HepG2 (cell line): ENCODE results near the gene RRAS. TPM values are rescaled to one million over a fixed set of nuclear protein-coding genes. Genes with fewer than 3 reads are reported as not detected.

Experiments
- BCL6 ChIP-seq: IDR thresholded peaks from 2 replicates; pipeline ENCODE4 v1.6.1; 2016; ENCODE audit warnings: missing genetic modification reagents, missing compliant biosample characterization
- CEBPB ChIP-seq: IDR thresholded peaks from 2 replicates; pipeline ENCODE4 v1.6.1; 2011; ENCODE audit warnings: low read depth, low read length, improper control_type of control experiment, borderline replicate concordance
- FLYWCH1 ChIP-seq: sonication (generic); formaldehyde crosslinking; IDR thresholded peaks from 2 replicates; pipeline ENCODE4 v1.8.1; 2023; ENCODE audit warnings: mild to moderate bottlenecking, missing genetic modification reagents
- FOXK1 ChIP-seq: sonication (generic); formaldehyde crosslinking; IDR thresholded peaks from 2 replicates; pipeline ENCODE4 v1.4.0; 2020; ENCODE audit warnings: low read depth, missing genetic modification reagents, borderline replicate concordance
- HOMEZ ChIP-seq: IDR thresholded peaks from 2 replicates; pipeline ENCODE4 v1.6.1; 2016; ENCODE audit warnings: low read depth
- KAT8 ChIP-seq: IDR thresholded peaks from 2 replicates; pipeline ENCODE4 v1.6.1; 2016; ENCODE audit warnings: missing genetic modification reagents, missing compliant biosample characterization
- MTA1 ChIP-seq: sonication (generic); formaldehyde crosslinking; IDR thresholded peaks from 2 replicates; pipeline ENCODE4 v1.4.0; 2020; ENCODE audit warnings: missing genetic modification reagents, mild to moderate bottlenecking, borderline replicate concordance
- NONO ChIP-seq, 2 experiments: fragments of 450-650 bp in 1 of 2; sonication (generic) in 1 of 2; formaldehyde crosslinking in 1 of 2; IDR thresholded peaks in 1 of 2; conservative IDR thresholded peaks in 1 of 2; 2 replicates each; pipeline versions ENCODE4 v1.6.1 to v1.8.0; 2017 to 2022; ENCODE audit warnings: mild to moderate bottlenecking in 1 of 2, missing genetic modification reagents in 1 of 2, moderate library complexity in 1 of 2
- PAX8 ChIP-seq: sonication (generic); formaldehyde crosslinking; IDR thresholded peaks from 2 replicates; pipeline ENCODE4 v1.8.0; 2022; ENCODE audit warnings: mild to moderate bottlenecking, missing genetic modification reagents, borderline replicate concordance
- SALL2 ChIP-seq: sonication (generic); formaldehyde crosslinking; IDR thresholded peaks from 2 replicates; pipeline ENCODE4 v1.8.1; 2023; ENCODE audit warnings: mild to moderate bottlenecking, missing genetic modification reagents, inconsistent platforms
- SMAD9 ChIP-seq: sonication (generic); formaldehyde crosslinking; IDR thresholded peaks from 2 replicates; pipeline ENCODE4 v1.5.1; 2020; ENCODE audit warnings: mild to moderate bottlenecking, missing genetic modification reagents
- STAT5B ChIP-seq: sonication (generic); formaldehyde crosslinking; IDR thresholded peaks from 2 replicates; pipeline ENCODE4 v1.4.0; 2020; ENCODE audit warnings: missing genetic modification reagents
- YEATS4 ChIP-seq: sonication (generic); formaldehyde crosslinking; IDR thresholded peaks from 2 replicates; pipeline ENCODE4 v1.4.0; 2020; ENCODE audit warnings: missing genetic modification reagents, borderline replicate concordance
- ZNF256 ChIP-seq: sonication (generic); formaldehyde crosslinking; conservative IDR thresholded peaks from 2 replicates; pipeline ENCODE4 v1.4.0; 2020; ENCODE audit warnings: missing genetic modification reagents
- ZNF30 ChIP-seq: sonication (generic); formaldehyde crosslinking; IDR thresholded peaks from 2 replicates; pipeline ENCODE4 v1.5.0; 2020; ENCODE audit warnings: mild to moderate bottlenecking, missing genetic modification reagents
- ZNF333 ChIP-seq: sonication (generic); formaldehyde crosslinking; IDR thresholded peaks from 2 replicates; pipeline ENCODE4 v1.4.0; 2020; ENCODE audit warnings: mild to moderate bottlenecking, missing genetic modification reagents, borderline replicate concordance
- ZNF431 ChIP-seq: sonication (generic); formaldehyde crosslinking; IDR thresholded peaks from 2 replicates; pipeline ENCODE4 v1.9.0; 2022; ENCODE audit warnings: missing genetic modification reagents, low read depth, mild to moderate bottlenecking, borderline replicate concordance
- ZNF644 ChIP-seq: IDR thresholded peaks from 2 replicates; pipeline ENCODE4 v1.6.1; 2016; ENCODE audit warnings: low read depth
- ZNF747 ChIP-seq: sonication (generic); formaldehyde crosslinking; IDR thresholded peaks from 2 replicates; pipeline ENCODE4 v1.8.1; 2023; ENCODE audit warnings: missing genetic modification reagents, mild to moderate bottlenecking, borderline replicate concordance
- ZNF776 ChIP-seq: sonication (generic); formaldehyde crosslinking; IDR thresholded peaks from 2 replicates; pipeline ENCODE4 v1.4.0; 2020; ENCODE audit warnings: mild to moderate bottlenecking, missing genetic modification reagents
- ZSCAN12 ChIP-seq: sonication (generic); formaldehyde crosslinking; IDR thresholded peaks from 2 replicates; pipeline ENCODE4 v1.9.0; 2021; ENCODE audit warnings: mild to moderate bottlenecking, missing genetic modification reagents
- polyA plus RNA-seq, 8 experiments: library from polyadenylated mRNA; depleted of rRNA in 3 of 8; stranded (reverse) in 7 of 8; unstranded in 1 of 8; fragments of >200 nt; fragmentation: Illumina TruSeq in 4 of 8; extraction: Trizol in 4 of 8; gene quantifications; 2 replicates each; pipeline versions ENCODE4 v1.2.1 to v1.2.3, GENCODE V29; 2011 to 2016; ENCODE audit warnings: low read depth in 4 of 8, missing spikeins in 1 of 8, mixed read lengths in 1 of 8; ENCODE audit not compliant: insufficient read depth in 1 of 8
- total RNA-seq, 5 experiments: library from RNA; depleted of rRNA; stranded (reverse); fragments of >200 nt; fragmentation: Illumina TruSeq; extraction: Trizol; gene quantifications; 2 replicates each; pipeline ENCODE4 v1.2.3, GENCODE V29; 2016; ENCODE audit warnings: low read depth in 1 of 5
- TF ChIP-seq, protein P1 (sequence below): sonication (generic); formaldehyde crosslinking; IDR thresholded peaks from 2 replicates; pipeline ENCODE4 v1.5.1; 2020; ENCODE audit warnings: mild to moderate bottlenecking, missing genetic modification reagents
- TF ChIP-seq, protein P2 (sequence below): sonication (generic); formaldehyde crosslinking; IDR thresholded peaks from 2 replicates; pipeline ENCODE4 v1.5.0; 2020; ENCODE audit warnings: mild to moderate bottlenecking, missing genetic modification reagents, borderline replicate concordance

Gene RRAS
- total and polyA plus RNA-seq, 2 of the 13 experiments (the other 11 are each of a cell fraction or from before 2014, with no cell fraction given): 1.5 to 12.0 TPM

GRCh38 chr19:49641688-49642491, 1.9 kb upstream of the RRAS start, which contains the start of gene SCAF1 (continued):
- TF ChIP-seq ZNF30 (CRISPR knock-in tag) (no peak; the same call in 1 of the 2 replicates), ZSCAN12 (no peak), ZNF431 (CRISPR knock-in tag) (no peak), ZNF333 (CRISPR knock-in tag) (0 out of 2 replicates have a peak, but pooled peaks have one; percentile 28), MTA1 (CRISPR knock-in tag) (no peak), STAT5B (CRISPR knock-in tag) (no peak), BCL6 (CRISPR knock-in tag) (peak; percentile 48; the same call in 1 of the 2 replicates), NONO (IDR thresholded peaks at IDR 0.05) (no peak), NONO (CRISPR knock-in tag; conservative IDR thresholded peaks at IDR 0.05) (peak; percentile 92), PAX8 (CRISPR knock-in tag) (0 out of 2 replicates have a peak, but pooled peaks have one; percentile 18), ZNF256 (CRISPR knock-in tag) (no peak), ZNF747 (CRISPR knock-in tag) (peak; percentile 75), YEATS4 (CRISPR knock-in tag) (no peak), FOXK1 (peak; percentile 84), HOMEZ (no peak), FLYWCH1 (no peak), CEBPB (peak; percentile 85), SMAD9 (CRISPR knock-in tag) (no peak), SALL2 (CRISPR knock-in tag) (peak; percentile 85), KAT8 (CRISPR knock-in tag) (peak; percentile 81; the same call in 1 of the 2 replicates), ZNF644 (CRISPR knock-in tag) (no peak), ZNF776 (CRISPR knock-in tag) (no peak; the same call in 1 of the 2 replicates)
- TF ChIP-seq, protein P1, sequence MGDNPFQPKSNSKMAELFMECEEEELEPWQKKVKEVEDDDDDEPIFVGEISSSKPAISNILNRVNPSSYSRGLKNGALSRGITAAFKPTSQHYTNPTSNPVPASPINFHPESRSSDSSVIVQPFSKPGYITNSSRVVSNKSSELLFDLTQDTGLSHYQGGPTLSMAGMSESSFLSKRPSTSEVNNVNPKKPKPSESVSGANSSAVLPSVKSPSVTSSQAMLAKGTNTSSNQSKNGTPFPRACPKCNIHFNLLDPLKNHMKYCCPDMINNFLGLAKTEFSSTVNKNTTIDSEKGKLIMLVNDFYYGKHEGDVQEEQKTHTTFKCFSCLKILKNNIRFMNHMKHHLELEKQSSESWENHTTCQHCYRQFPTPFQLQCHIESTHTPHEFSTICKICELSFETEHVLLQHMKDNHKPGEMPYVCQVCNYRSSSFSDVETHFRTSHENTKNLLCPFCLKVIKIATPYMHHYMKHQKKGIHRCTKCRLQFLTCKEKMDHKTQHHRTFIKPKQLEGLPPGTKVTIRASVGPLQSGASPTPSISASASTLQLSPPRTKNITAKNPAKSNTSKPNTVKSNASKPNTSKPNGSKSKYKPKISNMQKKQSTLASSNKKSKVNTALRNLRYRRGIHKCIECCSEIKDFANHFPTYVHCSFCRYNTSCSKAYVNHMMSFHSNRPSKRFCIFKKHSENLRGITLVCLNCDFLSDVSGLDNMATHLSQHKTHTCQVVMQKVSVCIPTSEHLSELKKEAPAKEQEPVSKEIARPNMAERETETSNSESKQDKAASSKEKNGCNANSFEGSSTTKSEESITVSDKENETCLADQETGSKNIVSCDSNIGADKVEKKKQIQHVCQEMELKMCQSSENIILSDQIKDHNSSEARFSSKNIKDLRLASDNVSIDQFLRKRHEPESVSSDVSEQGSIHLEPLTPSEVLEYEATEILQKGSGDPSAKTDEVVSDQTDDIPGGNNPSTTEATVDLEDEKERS: peak; percentile 2; the same call in 1 of the 2 replicates
- TF ChIP-seq, protein P2, sequence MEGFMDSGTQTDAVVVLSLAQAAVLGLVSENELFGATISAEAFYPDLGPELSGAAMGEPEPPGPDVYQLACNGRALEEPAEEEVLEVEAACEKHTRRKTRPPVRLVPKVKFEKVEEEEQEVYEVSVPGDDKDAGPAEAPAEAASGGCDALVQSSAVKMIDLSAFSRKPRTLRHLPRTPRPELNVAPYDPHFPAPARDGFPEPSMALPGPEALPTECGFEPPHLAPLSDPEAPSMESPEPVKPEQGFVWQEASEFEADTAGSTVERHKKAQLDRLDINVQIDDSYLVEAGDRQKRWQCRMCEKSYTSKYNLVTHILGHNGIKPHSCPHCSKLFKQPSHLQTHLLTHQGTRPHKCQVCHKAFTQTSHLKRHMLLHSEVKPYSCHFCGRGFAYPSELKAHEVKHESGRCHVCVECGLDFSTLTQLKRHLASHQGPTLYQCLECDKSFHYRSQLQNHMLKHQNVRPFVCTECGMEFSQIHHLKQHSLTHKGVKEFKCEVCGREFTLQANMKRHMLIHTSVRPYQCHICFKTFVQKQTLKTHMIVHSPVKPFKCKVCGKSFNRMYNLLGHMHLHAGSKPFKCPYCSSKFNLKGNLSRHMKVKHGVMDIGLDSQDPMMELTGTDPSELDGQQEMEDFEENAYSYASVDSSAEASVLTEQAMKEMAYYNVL (CRISPR knock-in tag): 0 out of 2 replicates have a peak, but pooled peaks have one; percentile 16
